Smooth muscle cell (in vitro differentiated cells): Measurements from ENCODE around the gene SPATA25. TPM values are rescaled to one million over a fixed set of nuclear protein-coding genes. Genes with fewer than 3 reads are reported as not detected.
"Not testable (repeated sequence)": the region's sequence is repeated elsewhere in the genome, so short reads cannot be mapped to it uniquely, and the experiment has no call there.

ENCODE experiments used
- DNase-seq: peaks from one replicate; lab custom pipeline; 2025; ENCODE audit not compliant: unreplicated experiment; lab: John Stamatoyannopoulos, UW
- H2AFZ ChIP-seq: fragments of 200-600 bp; sonication (generic); 2 replicates; pipeline ENCODE4 v1.6.0; 2016; ENCODE audit warnings: antibody characterized with exemption, low read depth, mild to moderate bottlenecking
- H3F3A ChIP-seq: fragments of 200-600 bp; sonication (generic); 2 replicates; pipeline ENCODE4 v1.6.0; 2017; ENCODE audit warnings: antibody characterized with exemption, low read depth
- H3K27ac ChIP-seq: fragments of 200-600 bp; sonication (generic); 2 replicates; pipeline ENCODE4 v1.5.1; 2016; ENCODE audit warnings: low read depth, mild to moderate bottlenecking
- H3K27me3 ChIP-seq: fragments of 200-600 bp; sonication (generic); 2 replicates; pipeline ENCODE4 v1.6.1; 2016; ENCODE audit warnings: low read depth, mild to moderate bottlenecking
- H3K36me3 ChIP-seq: fragments of 200-600 bp; sonication (generic); 2 replicates; pipeline ENCODE4 v1.5.1; 2016; ENCODE audit warnings: low read depth
- H3K4me1 ChIP-seq: fragments of 200-600 bp; sonication (generic); 2 replicates; pipeline ENCODE4 v1.5.1; 2016; ENCODE audit warnings: low read depth
- H3K4me2 ChIP-seq: fragments of 200-600 bp; sonication (generic); 2 replicates; pipeline ENCODE4 v1.6.0; 2016; ENCODE audit warnings: mild to moderate bottlenecking
- H3K4me3 ChIP-seq: fragments of 200-600 bp; sonication (generic); 2 replicates; pipeline ENCODE4 v1.5.1; 2016; ENCODE audit warnings: mild to moderate bottlenecking
- H3K79me2 ChIP-seq: fragments of 200-600 bp; sonication (generic); 2 replicates; pipeline ENCODE4 v1.6.0; 2016; ENCODE audit warnings: low read depth, mild to moderate bottlenecking
- H3K9ac ChIP-seq: fragments of 200-600 bp; sonication (generic); 2 replicates; pipeline ENCODE4 v1.6.0; 2016; ENCODE audit warnings: low read depth
- H3K9me3 ChIP-seq: fragments of 200-600 bp; sonication (generic); replicated peaks from 2 replicates; pipeline ENCODE4 v1.5.1; 2016; ENCODE audit warnings: low read depth
- H4K20me1 ChIP-seq: fragments of 200-600 bp; sonication (generic); 2 replicates; pipeline ENCODE4 v1.6.0; 2016; ENCODE audit warnings: low read depth
- WGBS: methylation state at CpG from one replicate; pipeline ENCODE4 v1.1.7; 2016; ENCODE audit warnings: low lambda C conversion rate; 5-methylcytosine and 5-hydroxymethylcytosine counted together
- polyA plus RNA-seq: library from polyadenylated mRNA; unstranded; fragments of >200 nt; fragmentation: Nextera tagmentation; extraction: Ambion mirVana; gene quantifications from 2 replicates; pipeline ENCODE4 v1.2.1, GENCODE V29; 2016
- total RNA-seq: library from RNA; depleted of rRNA; stranded (reverse); fragments of >200 nt; gene quantifications from 2 replicates; pipeline ENCODE4 v1.2.3, GENCODE V29; 2014
- TF ChIP-seq, protein P1 (sequence below): fragments of 200-600 bp; sonication (generic); IDR thresholded peaks from 2 replicates; pipeline ENCODE4 v1.5.1; 2017; ENCODE audit warnings: borderline replicate concordance, mild to moderate bottlenecking, antibody characterized with exemption; ENCODE audit not compliant: insufficient read depth, poor library complexity, severe bottlenecking

SPATA25 gene
- total and polyA plus RNA-seq, 2 experiments from 2014 or later: 0.43 to 0.54 TPM

DNA sequence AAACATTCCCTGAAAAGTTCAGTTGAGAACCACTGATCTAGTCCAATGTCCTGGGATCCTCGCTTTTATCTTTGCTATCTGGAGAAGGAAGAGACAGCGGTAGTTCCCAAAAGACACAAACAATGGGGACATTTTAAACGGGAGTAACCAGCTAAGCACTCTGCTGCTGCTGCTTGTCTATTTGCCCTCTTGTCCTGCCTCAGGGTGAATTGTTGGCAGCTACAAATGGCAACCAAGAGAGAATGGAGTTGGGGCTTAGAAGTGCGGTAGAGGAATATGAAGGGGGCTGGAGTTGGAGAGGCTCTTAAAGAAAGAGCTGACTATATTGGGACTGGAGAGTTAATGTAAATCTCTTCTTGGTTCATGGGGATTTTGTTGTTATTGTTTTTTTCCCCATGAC lies 12.8 kb downstream of the SPATA25 start:
- H3K36me3 ChIP-seq: peaks cover 4% of the 10 kb centered on the region
- no peaks in the 10 kb centered on the region for H3K79me2 ChIP-seq
- WGBS: 71% methylated on average over 4 of the region's 4 CpGs
- no peak overlapping the region for H3K9ac ChIP-seq
- H2AFZ ChIP-seq: no peak overlapping the region
- no peak for DNase-seq
- no peak overlapping the region for H3K4me2 ChIP-seq
- no peaks in the 10 kb centered on the region for H3K4me1 ChIP-seq
- H3K4me3 ChIP-seq: no peak overlapping the region
- no peaks in the 10 kb centered on the region for H3K27me3 ChIP-seq
- no peak overlapping the region for H3K27ac ChIP-seq
- H4K20me1 ChIP-seq: no peaks in the 10 kb centered on the region
- H3K9me3 ChIP-seq: no peaks in the 10 kb centered on the region
- H3F3A ChIP-seq: no peaks in the 10 kb centered on the region
- TF ChIP-seq, protein P1, sequence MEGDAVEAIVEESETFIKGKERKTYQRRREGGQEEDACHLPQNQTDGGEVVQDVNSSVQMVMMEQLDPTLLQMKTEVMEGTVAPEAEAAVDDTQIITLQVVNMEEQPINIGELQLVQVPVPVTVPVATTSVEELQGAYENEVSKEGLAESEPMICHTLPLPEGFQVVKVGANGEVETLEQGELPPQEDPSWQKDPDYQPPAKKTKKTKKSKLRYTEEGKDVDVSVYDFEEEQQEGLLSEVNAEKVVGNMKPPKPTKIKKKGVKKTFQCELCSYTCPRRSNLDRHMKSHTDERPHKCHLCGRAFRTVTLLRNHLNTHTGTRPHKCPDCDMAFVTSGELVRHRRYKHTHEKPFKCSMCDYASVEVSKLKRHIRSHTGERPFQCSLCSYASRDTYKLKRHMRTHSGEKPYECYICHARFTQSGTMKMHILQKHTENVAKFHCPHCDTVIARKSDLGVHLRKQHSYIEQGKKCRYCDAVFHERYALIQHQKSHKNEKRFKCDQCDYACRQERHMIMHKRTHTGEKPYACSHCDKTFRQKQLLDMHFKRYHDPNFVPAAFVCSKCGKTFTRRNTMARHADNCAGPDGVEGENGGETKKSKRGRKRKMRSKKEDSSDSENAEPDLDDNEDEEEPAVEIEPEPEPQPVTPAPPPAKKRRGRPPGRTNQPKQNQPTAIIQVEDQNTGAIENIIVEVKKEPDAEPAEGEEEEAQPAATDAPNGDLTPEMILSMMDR: no peak

DNA sequence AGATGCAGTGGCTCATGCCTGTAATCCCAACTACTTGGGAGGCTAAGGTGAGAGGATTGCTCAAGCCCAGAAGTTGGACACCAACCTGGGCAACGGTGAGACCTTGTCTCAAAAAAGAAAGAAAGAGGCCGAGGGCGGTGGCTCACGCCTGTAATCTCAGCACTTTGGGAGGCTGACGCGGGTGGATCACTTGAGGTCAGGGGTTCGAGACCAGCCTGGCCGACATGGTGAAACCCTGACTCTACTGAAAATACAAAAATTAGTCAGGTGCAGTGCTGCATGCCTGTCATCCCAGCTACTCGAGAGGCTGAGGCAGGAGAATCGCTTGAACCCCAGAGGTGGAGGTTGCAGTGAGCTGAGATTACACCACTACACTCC lies 13.3 kb downstream of the SPATA25 start:
- H4K20me1 ChIP-seq, DNase-seq, H3K4me2 ChIP-seq, H3K36me3 ChIP-seq, H3K4me3 ChIP-seq, H3F3A ChIP-seq, H3K4me1 ChIP-seq, H3K9ac ChIP-seq, H3K27me3 ChIP-seq, H2AFZ ChIP-seq, H3K79me2 ChIP-seq, H3K27ac ChIP-seq, H3K9me3 ChIP-seq: not testable (repeated sequence)
- WGBS: 95% methylated on average over 10 of the region's 10 CpGs

DNA sequence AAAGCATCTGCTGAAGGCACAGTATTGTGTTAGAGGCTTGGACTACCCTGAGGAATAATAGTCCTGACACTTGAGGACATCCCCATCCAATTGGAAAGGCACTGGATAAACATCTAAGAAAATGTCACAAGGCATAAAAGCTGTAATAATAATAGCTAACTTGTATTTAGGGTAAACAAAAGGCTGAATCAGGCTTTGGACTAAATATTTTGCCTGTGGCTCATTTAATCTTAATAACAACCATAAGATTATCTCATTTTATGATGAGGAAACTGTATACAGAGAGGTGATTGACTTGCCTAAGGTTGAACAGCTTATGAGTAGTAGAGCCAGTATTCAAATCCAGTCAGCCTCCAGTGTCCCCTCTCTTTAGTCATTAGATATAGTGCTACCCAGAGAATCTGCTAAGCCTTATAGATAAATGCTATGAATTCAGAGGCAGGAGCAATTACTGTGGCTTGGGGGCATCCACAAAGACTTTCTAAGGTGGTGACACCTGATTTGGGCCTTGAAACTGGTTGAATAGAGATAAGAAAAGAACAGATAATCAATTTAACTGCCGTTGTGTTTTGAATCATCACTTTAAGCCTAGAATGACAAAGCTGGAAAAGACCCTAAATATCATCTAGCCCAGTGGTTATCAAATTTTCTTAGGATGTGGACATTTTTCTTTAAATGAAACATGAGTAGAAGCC lies 13.9 kb downstream of the SPATA25 start:
- 93% methylated on average over 1 of the region's 1 CpG for WGBS
- H3F3A ChIP-seq: no peaks in the 10 kb centered on the region
- H3K27ac ChIP-seq: no peak overlapping the region
- H3K9ac ChIP-seq: no peak overlapping the region
- no peak overlapping the region for H3K4me2 ChIP-seq
- H2AFZ ChIP-seq: no peak overlapping the region
- DNase-seq: no peak
- no peaks in the 10 kb centered on the region for H3K79me2 ChIP-seq
- TF ChIP-seq, protein P1: no peak
- no peaks in the 10 kb centered on the region for H3K4me1 ChIP-seq
- no peaks in the 10 kb centered on the region for H4K20me1 ChIP-seq
- H3K36me3 ChIP-seq: peaks cover 4% of the 10 kb centered on the region
- no peak overlapping the region for H3K4me3 ChIP-seq
- H3K9me3 ChIP-seq: no peaks in the 10 kb centered on the region
- H3K27me3 ChIP-seq: no peaks in the 10 kb centered on the region

DNA sequence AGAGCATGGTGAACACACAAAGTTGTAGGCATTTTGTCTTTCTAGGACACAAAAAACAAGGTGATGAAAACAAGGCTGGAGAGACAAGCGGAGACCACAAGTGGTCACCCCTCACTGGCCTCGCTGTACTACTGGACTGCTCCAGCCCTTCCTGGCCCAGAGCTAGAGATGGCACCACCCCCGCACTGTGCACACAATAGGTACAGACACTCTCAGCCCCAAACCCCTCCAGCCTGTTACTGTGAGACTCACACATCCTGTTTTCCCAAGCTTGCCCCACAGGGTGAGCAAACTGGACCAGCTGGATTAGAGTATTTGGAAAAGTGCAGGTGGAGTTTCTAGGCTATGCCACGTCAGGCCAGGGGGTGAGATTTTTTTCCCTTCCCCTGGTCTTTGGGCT lies 14.8 kb downstream of the SPATA25 start:
- peaks cover 4% of the 10 kb centered on the region for H3K36me3 ChIP-seq
- H3K4me3 ChIP-seq: no peak overlapping the region
- H2AFZ ChIP-seq: no peak overlapping the region
- no peaks in the 10 kb centered on the region for H3K79me2 ChIP-seq
- no peak overlapping the region for H3K27ac ChIP-seq
- no peaks in the 10 kb centered on the region for H4K20me1 ChIP-seq
- no peaks in the 10 kb centered on the region for H3F3A ChIP-seq
- no peaks in the 10 kb centered on the region for H3K27me3 ChIP-seq
- no peak for DNase-seq
- TF ChIP-seq, protein P1: no peak
- H3K9me3 ChIP-seq: no peaks in the 10 kb centered on the region
- no peaks in the 10 kb centered on the region for H3K4me1 ChIP-seq
- 91% methylated on average over 4 of the region's 4 CpGs for WGBS
- H3K4me2 ChIP-seq: no peak overlapping the region
- H3K9ac ChIP-seq: no peak overlapping the region
